Esophagus muscularis mucosa (tissue), 4 donors: ENCODE data around the gene WASF2.
A peak's percentile ranks its signal among the peaks of the same experiment; 100 is the strongest.

Experiments used
- CTCF ChIP-seq, 3 experiments: fragments of 200-600 bp in 2 of 3; fragments of 450-650 bp in 1 of 3; sonication (generic) in 2 of 3; IDR thresholded peaks; one replicate each; pipeline ENCODE4 v1.5.1; 2017 to 2019; ENCODE audit warnings: antibody characterized with exemption in 3 of 3, mild to moderate bottlenecking in 2 of 3, moderate library complexity in 1 of 3
- EP300 ChIP-seq: sonication (generic); formaldehyde crosslinking; IDR thresholded peaks from one replicate; pipeline ENCODE4 v1.6.1; 2017; ENCODE audit warnings: antibody characterized with exemption
- POLR2A ChIP-seq: fragments of 450-650 bp; IDR thresholded peaks from one replicate; pipeline ENCODE4 v1.6.1; 2017; ENCODE audit warnings: antibody characterized with exemption, moderate library complexity, mild to moderate bottlenecking, low read depth

GRCh38 chr1:27430903-27431600, 58.9 kb downstream of the WASF2 start:
- TF ChIP-seq EP300 (peak; percentile 62), CTCF (IDR thresholded peaks at IDR 0.05) (peak in 2 of 3 experiments; percentile 20 to 29), POLR2A (no peak)
